GM12874 (cell line): ENCODE measurements around the gene FOXA3.
A peak's percentile ranks its signal among the peaks of the same experiment; 100 is the strongest.

ENCODE experiments used
- TF ChIP-seq, protein P1 (sequence below): IDR thresholded peaks from 2 replicates; pipeline ENCODE4 v1.5.1; 2011; ENCODE audit warnings: low read depth, mild to moderate bottlenecking, control low read depth, low read length, moderate library complexity; ENCODE audit not compliant: insufficient read depth

The FOXA3 gene

GRCh38 chr19:45834970-45835369, 29.2 kb upstream of the FOXA3 start:
- TF ChIP-seq, protein P1, sequence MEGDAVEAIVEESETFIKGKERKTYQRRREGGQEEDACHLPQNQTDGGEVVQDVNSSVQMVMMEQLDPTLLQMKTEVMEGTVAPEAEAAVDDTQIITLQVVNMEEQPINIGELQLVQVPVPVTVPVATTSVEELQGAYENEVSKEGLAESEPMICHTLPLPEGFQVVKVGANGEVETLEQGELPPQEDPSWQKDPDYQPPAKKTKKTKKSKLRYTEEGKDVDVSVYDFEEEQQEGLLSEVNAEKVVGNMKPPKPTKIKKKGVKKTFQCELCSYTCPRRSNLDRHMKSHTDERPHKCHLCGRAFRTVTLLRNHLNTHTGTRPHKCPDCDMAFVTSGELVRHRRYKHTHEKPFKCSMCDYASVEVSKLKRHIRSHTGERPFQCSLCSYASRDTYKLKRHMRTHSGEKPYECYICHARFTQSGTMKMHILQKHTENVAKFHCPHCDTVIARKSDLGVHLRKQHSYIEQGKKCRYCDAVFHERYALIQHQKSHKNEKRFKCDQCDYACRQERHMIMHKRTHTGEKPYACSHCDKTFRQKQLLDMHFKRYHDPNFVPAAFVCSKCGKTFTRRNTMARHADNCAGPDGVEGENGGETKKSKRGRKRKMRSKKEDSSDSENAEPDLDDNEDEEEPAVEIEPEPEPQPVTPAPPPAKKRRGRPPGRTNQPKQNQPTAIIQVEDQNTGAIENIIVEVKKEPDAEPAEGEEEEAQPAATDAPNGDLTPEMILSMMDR: no peak

- TF ChIP-seq, protein P1: no peak
Observed at GRCh38 chr19:45842198-45842597, 21.9 kb upstream of the FOXA3 start.

DNA sequence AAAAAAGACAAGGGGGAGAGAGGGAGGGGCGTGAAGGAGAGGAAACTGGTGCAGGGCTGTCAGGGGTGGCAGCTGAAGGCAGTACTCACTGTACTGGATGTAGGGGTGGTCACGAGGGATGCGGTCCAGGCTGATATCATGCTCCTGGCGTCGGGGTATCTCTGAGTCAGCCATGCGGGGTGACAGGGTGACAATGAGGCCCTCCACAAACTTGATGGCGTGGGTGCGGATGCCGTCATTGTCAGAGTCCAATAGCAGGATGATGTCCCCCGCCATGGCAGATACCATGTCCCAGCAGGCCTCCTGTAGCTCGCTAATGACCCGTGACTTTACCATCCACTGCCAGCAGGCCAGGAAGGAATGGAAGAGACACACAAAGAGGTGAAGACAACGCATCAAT, 16.5 kb upstream of the FOXA3 start:
- TF ChIP-seq, protein P1: no peak

- TF ChIP-seq, protein P1: peak; percentile 35; the same call in 1 of the 2 replicates
Observed at GRCh38 chr19:45848922-45849321, 15.2 kb upstream of the FOXA3 start.

- TF ChIP-seq, protein P1: no peak
Observed at GRCh38 chr19:45852145-45852750, 11.9 kb upstream of the FOXA3 start.

DNA sequence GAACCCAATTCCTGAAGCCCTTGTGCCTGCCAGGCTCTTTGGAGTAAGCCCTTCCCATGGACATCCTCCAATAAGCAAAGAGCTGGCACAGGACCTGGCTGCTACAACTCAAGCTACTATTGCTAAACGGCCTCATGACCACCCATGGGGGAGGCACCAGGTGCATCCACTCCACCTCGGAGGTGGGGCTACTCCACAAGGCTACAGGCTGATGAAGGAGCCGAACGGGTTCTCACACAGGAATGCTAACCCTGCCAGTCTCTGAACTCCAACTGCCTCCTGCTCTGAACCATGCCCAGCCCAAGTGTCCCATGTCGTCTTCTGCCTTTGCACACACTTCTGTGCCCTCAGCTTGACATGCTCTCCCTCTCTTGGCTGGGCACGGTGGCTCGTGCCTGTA, 11.1 kb upstream of the FOXA3 start:
- TF ChIP-seq, protein P1: no peak

- TF ChIP-seq, protein P1: no peak
Observed at GRCh38 chr19:45854167-45854778, 9.9 kb upstream of the FOXA3 start.
